GM12892 (cell line): ENCODE data around the gene PSMC1.

ENCODE experiments used
- POLR2A ChIP-seq: IDR thresholded peaks from 2 replicates; pipeline ENCODE4 v1.6.1; 2011; ENCODE audit warnings: low read depth, low read length, control low read depth
- TAF1 ChIP-seq: IDR thresholded peaks from 2 replicates; pipeline ENCODE4 v1.6.1; 2011; ENCODE audit warnings: low read depth, mild to moderate bottlenecking, control low read depth, low read length, borderline replicate concordance

DNA sequence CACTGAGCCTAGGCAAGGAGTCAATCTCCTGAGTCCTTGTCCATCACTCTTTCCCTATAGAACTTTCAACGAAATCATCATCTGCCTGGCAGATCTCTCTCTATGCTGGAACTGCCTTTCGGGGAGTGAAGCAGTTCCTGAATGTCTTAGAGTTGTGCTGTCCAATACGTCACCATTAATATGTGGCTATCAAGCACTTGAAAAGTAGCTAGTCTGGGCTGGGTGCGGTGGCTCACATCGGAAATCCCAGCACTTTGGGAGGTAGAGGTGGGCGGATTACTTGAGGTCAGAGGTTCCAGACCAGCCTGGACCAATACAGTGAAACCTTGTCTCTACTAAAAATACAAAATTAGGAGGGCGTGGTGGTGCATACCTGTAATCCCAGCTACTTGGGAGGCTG lies 40.3 kb downstream of the PSMC1 start:
- TF ChIP-seq TAF1: no peak
- no peak for TF ChIP-seq POLR2A
